ENCODE measurements around the gene BUD13. TPM values are rescaled to one million over a fixed set of nuclear protein-coding genes. Genes with fewer than 3 reads are reported as not detected.

The BUD13 gene
- total and polyA plus RNA-seq, 2 of the 13 experiments (the other 11 are each of a cell fraction or from before 2014, with no cell fraction given), result 13.3 to 25.9 TPM

DNA sequence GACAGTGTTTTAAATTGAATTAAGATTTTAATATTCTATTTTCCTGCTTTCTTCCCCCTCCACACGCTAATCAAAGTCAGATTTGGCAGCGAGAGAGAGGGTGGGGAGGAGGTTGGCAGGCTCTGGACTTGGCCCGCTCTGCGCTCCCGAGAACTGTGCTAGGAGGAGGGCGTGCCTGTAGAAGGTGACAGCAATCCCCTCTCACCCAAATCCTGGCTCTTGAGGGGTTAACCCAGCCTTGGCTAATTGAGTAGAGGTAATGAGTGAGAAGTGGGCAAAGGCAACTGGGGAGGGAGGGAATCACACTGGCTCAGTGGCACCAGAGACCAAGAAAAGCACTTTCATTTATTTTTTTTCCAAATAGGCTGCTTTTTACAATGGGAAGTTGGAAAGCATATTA is 42.2 kb downstream of the BUD13 start:
- Histone ChIP-seq H2AFZ (ENCODE audit: low read length) (no peak overlapping the region), H3K9me3 (ENCODE audit: low read length) (no peaks in the 10 kb centered on the region), H4K20me1 (ENCODE audit: insufficient read depth, low read length) (no peaks in the 10 kb centered on the region), H3K27me3 (ENCODE audit: control insufficient read depth in 1 of 2, insufficient read depth in 2 of 2, low read length in 2 of 2) (peaks cover 2 to 56% of the 10 kb centered on the region in 2 experiments; a peak in 3 of 5 replicates), H3K36me3 (replicated peaks in 1 of 2; ENCODE audit: control insufficient read depth in 1 of 2, insufficient read depth in 2 of 2, low read length in 2 of 2) (no peaks in the 10 kb centered on the region), H3K79me2 (ENCODE audit: insufficient read depth, low read length) (no peaks in the 10 kb centered on the region), H3K4me2 (ENCODE audit: low read depth, low read length) (no peak overlapping the region), H3K4me3 (replicated peaks in 1 of 3; ENCODE audit: insufficient read depth in 1 of 3, low read depth in 2 of 3, low read length in 3 of 3) (no peak overlapping the region), H3K9ac (ENCODE audit: insufficient read depth, low read depth, low read length) (no peak overlapping the region), H3K4me1 (ENCODE audit: insufficient read depth, low read length) (peaks cover 26% of the 10 kb centered on the region), H3K27ac (ENCODE audit: extremely low read length, insufficient read depth, low read length) (no peak overlapping the region)
- BruUV-seq (replicated peaks), result no TSS peak
- CTCF ChIA-PET (ENCODE audit: low intra/inter-chr PET ratio, low total read pairs), result no interaction called here
- WGBS (ENCODE audit: low lambda C conversion rate), result 45% methylated on average over 6 of the region's 6 CpGs
- FAIRE-seq (no peak), DNase-seq (ENCODE audit: low spot score) (no peak), ATAC-seq (no peak)
- POLR2A ChIA-PET, result interaction anchor here (1.3 kb wide), 1 partner anchor 106 kb away, joined by 3 read pairs; no protein-coding TSS in a partner anchor
- in situ Hi-C loops (cut with HindIII; ENCODE audit: extremely low pct_ligation_motif_present, low pct_unique_long_range_greater_than_20kb), result no loop called here
- no peak for TF ChIP-seq TAF1 (CRISPR knock-in tag; IDR thresholded peaks at IDR 0.05)
- no peak for TF ChIP-seq REXO4 (CRISPR knock-in tag; IDR thresholded peaks at IDR 0.05; ENCODE audit: borderline replicate concordance)
- no peak for TF ChIP-seq SOX5 (CRISPR knock-in tag; IDR thresholded peaks at IDR 0.05; ENCODE audit: borderline replicate concordance)
- TF ChIP-seq ZNF619 (CRISPR knock-in tag; IDR thresholded peaks at IDR 0.05), result no peak
- no peak for TF ChIP-seq HHEX (CRISPR knock-in tag; IDR thresholded peaks at IDR 0.05)
- intact Hi-C loops (cut with micrococcal nuclease; ENCODE audit: unreplicated experiment), result no loop called here

DNA sequence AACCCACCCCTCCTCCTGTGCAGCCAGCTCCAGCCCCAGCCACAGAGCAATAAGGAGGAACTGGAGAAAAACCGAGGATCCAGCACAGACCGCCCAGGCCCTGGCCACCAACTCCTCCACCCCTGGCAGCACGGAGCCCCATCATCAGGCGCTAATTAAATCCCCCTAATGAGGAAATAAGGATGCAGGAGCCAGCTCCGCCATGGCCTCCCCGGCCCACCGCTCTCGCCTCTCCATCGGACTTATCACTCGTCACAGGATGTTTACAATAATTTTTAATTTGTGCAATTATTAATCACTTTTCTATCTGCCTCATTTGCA is 42.6 kb downstream of the BUD13 start:
- H4K20me1 ChIP-seq (ENCODE audit: insufficient read depth, low read length), result no peaks in the 10 kb centered on the region
- DNase-seq (ENCODE audit: low spot score) (no peak), FAIRE-seq (no peak), ATAC-seq (no peak)
- H3K36me3 ChIP-seq (replicated peaks in 1 of 2; ENCODE audit: control insufficient read depth in 1 of 2, insufficient read depth in 2 of 2, low read length in 2 of 2), result no peaks in the 10 kb centered on the region
- peaks cover 2 to 60% of the 10 kb centered on the region in 2 experiments; a peak in 3 of 5 replicates for H3K27me3 ChIP-seq (ENCODE audit: control insufficient read depth in 1 of 2, insufficient read depth in 2 of 2, low read length in 2 of 2)
- WGBS (ENCODE audit: low lambda C conversion rate), result 58% methylated on average over 7 of the region's 10 CpGs
- no peak overlapping the region for H3K4me3 ChIP-seq (replicated peaks in 1 of 3; ENCODE audit: insufficient read depth in 1 of 3, low read depth in 2 of 3, low read length in 3 of 3)
- peaks cover 26% of the 10 kb centered on the region for H3K4me1 ChIP-seq (ENCODE audit: insufficient read depth, low read length)
- intact Hi-C loops (cut with micrococcal nuclease; ENCODE audit: unreplicated experiment) (no loop called here), in situ Hi-C loops (cut with HindIII; ENCODE audit: extremely low pct_ligation_motif_present, low pct_unique_long_range_greater_than_20kb) (no loop called here)
- no peak overlapping the region for H2AFZ ChIP-seq (ENCODE audit: low read length)
- H3K27ac ChIP-seq (ENCODE audit: extremely low read length, insufficient read depth, low read length), result no peak overlapping the region
- ChIA-PET POLR2A (no interaction called here), CTCF (ENCODE audit: low intra/inter-chr PET ratio, low total read pairs) (no interaction called here)
- BruUV-seq (replicated peaks), result no TSS peak
- H3K79me2 ChIP-seq (ENCODE audit: insufficient read depth, low read length), result no peaks in the 10 kb centered on the region
- H3K9me3 ChIP-seq (ENCODE audit: low read length), result no peaks in the 10 kb centered on the region
- H3K9ac ChIP-seq (ENCODE audit: insufficient read depth, low read depth, low read length), result no peak overlapping the region
- no peak overlapping the region for H3K4me2 ChIP-seq (ENCODE audit: low read depth, low read length)
- TF ChIP-seq, protein P1, sequence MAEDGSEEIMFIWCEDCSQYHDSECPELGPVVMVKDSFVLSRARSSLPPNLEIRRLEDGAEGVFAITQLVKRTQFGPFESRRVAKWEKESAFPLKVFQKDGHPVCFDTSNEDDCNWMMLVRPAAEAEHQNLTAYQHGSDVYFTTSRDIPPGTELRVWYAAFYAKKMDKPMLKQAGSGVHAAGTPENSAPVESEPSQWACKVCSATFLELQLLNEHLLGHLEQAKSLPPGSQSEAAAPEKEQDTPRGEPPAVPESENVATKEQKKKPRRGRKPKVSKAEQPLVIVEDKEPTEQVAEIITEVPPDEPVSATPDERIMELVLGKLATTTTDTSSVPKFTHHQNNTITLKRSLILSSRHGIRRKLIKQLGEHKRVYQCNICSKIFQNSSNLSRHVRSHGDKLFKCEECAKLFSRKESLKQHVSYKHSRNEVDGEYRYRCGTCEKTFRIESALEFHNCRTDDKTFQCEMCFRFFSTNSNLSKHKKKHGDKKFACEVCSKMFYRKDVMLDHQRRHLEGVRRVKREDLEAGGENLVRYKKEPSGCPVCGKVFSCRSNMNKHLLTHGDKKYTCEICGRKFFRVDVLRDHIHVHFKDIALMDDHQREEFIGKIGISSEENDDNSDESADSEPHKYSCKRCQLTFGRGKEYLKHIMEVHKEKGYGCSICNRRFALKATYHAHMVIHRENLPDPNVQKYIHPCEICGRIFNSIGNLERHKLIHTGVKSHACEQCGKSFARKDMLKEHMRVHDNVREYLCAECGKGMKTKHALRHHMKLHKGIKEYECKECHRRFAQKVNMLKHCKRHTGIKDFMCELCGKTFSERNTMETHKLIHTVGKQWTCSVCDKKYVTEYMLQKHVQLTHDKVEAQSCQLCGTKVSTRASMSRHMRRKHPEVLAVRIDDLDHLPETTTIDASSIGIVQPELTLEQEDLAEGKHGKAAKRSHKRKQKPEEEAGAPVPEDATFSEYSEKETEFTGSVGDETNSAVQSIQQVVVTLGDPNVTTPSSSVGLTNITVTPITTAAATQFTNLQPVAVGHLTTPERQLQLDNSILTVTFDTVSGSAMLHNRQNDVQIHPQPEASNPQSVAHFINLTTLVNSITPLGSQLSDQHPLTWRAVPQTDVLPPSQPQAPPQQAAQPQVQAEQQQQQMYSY (CRISPR knock-in tag; IDR thresholded peaks at IDR 0.05), result no peak
- no peak for TF ChIP-seq FOXC1 (CRISPR knock-in tag; IDR thresholded peaks at IDR 0.05; ENCODE audit: borderline replicate concordance)
- no peak for TF ChIP-seq PLRG1 (conservative IDR thresholded peaks at IDR 0.05)
- TF ChIP-seq, protein P2, sequence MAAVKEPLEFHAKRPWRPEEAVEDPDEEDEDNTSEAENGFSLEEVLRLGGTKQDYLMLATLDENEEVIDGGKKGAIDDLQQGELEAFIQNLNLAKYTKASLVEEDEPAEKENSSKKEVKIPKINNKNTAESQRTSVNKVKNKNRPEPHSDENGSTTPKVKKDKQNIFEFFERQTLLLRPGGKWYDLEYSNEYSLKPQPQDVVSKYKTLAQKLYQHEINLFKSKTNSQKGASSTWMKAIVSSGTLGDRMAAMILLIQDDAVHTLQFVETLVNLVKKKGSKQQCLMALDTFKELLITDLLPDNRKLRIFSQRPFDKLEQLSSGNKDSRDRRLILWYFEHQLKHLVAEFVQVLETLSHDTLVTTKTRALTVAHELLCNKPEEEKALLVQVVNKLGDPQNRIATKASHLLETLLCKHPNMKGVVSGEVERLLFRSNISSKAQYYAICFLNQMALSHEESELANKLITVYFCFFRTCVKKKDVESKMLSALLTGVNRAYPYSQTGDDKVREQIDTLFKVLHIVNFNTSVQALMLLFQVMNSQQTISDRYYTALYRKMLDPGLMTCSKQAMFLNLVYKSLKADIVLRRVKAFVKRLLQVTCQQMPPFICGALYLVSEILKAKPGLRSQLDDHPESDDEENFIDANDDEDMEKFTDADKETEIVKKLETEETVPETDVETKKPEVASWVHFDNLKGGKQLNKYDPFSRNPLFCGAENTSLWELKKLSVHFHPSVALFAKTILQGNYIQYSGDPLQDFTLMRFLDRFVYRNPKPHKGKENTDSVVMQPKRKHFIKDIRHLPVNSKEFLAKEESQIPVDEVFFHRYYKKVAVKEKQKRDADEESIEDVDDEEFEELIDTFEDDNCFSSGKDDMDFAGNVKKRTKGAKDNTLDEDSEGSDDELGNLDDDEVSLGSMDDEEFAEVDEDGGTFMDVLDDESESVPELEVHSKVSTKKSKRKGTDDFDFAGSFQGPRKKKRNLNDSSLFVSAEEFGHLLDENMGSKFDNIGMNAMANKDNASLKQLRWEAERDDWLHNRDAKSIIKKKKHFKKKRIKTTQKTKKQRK (IDR thresholded peaks at IDR 0.05; ENCODE audit: low read length), result no peak
- no peak for TF ChIP-seq HES4 (CRISPR knock-in tag; IDR thresholded peaks at IDR 0.05; ENCODE audit: borderline replicate concordance)
- TF ChIP-seq ZC3H4 (CRISPR knock-in tag; IDR thresholded peaks at IDR 0.05; ENCODE audit: borderline replicate concordance), result no peak
- TF ChIP-seq EZH2 (conservative IDR thresholded peaks at IDR 0.05; ENCODE audit: low read depth, low read length), result no peak
- no peak for TF ChIP-seq ZNF160 (CRISPR knock-in tag; IDR thresholded peaks at IDR 0.05)

Measured in HepG2 (cell line).